NCI-H2227 treated with DMSO at 0.1 percent for 48 hours (cell line): ENCODE data around the gene STEAP1.
"Not testable (repeated sequence)": the region's sequence is repeated elsewhere in the genome, so short reads cannot be mapped to it uniquely, and the experiment has no call there.

Experiments
- DNase-seq: peaks from one replicate; lab custom pipeline; 2025; lab: John Stamatoyannopoulos, UW

Gene STEAP1

GRCh38 chr7:90173127-90173844, 19.0 kb downstream of the STEAP1 start:
- DNase-seq: no peak

GRCh38 chr7:90175667-90176066, 21.4 kb downstream of the STEAP1 start:
- DNase-seq: no peak

GRCh38 chr7:90176195-90176594, 21.9 kb downstream of the STEAP1 start:
- DNase-seq: no peak

GRCh38 chr7:90178166-90178565, 23.9 kb downstream of the STEAP1 start:
- no peak for DNase-seq

GRCh38 chr7:90178679-90179278, 24.5 kb downstream of the STEAP1 start:
- no peak for DNase-seq

- DNase-seq: no peak
Measured at GRCh38 chr7:90180011-90180585, 25.8 kb downstream of the STEAP1 start.

GRCh38 chr7:90180649-90181048, 26.4 kb downstream of the STEAP1 start:
- no peak for DNase-seq

- DNase-seq: no peak
Measured at GRCh38 chr7:90181485-90181884, 27.2 kb downstream of the STEAP1 start.

- not testable (repeated sequence) for DNase-seq
Measured at GRCh38 chr7:90186290-90186689, 32.0 kb downstream of the STEAP1 start.

GRCh38 chr7:90187507-90188050, 33.3 kb downstream of the STEAP1 start:
- DNase-seq: no peak

GRCh38 chr7:90188281-90188680, 34.0 kb downstream of the STEAP1 start:
- DNase-seq: no peak

GRCh38 chr7:90190995-90191394, 36.7 kb downstream of the STEAP1 start:
- no peak for DNase-seq

- DNase-seq: no peak
Measured at GRCh38 chr7:90191648-90192047, 37.4 kb downstream of the STEAP1 start.

GRCh38 chr7:90192876-90193750, 38.8 kb downstream of the STEAP1 start:
- no peak for DNase-seq

- no peak for DNase-seq
Measured at GRCh38 chr7:90194911-90195809, 40.9 kb downstream of the STEAP1 start.

- DNase-seq: no peak
Measured at GRCh38 chr7:90201500-90202195, 47.4 kb downstream of the STEAP1 start.

- no peak for DNase-seq
Measured at GRCh38 chr7:90207956-90208355, 53.7 kb downstream of the STEAP1 start.

- no peak for DNase-seq
Measured at GRCh38 chr7:90209776-90210175, 55.5 kb downstream of the STEAP1 start.

- no peak for DNase-seq
Measured at GRCh38 chr7:90210475-90210874, 56.2 kb downstream of the STEAP1 start.

GRCh38 chr7:90210981-90211380, 56.7 kb downstream of the STEAP1 start:
- peak; percentile 3 for DNase-seq
